ENCODE measurements around the gene AKR1D1.

The AKR1D1 gene

DNA sequence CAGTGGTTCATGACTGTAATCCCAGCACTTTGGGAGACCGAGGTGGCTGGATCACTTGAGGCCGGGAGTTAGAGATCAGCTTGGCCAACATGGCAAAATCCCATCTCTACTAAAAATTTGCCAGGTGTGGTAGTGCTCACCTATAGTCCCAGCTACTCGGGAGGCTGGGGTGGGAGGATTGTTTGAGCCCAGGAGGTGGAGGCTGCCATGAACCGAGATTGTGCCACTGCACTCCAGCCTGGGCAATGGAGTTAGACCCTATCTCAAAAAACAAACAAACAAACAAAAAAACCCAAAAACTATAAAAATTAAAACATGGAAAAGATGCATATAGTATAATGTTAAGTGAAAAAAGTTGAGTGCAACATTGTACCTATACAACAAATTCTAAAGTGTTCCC, 81.4 kb downstream of the AKR1D1 start:
- no peak overlapping the region for H3K4me3 ChIP-seq (ENCODE audit: low read length)
- no peak for TF ChIP-seq ZNF274 (IDR thresholded peaks at IDR 0.05; ENCODE audit: low read depth, low read length)

DNA sequence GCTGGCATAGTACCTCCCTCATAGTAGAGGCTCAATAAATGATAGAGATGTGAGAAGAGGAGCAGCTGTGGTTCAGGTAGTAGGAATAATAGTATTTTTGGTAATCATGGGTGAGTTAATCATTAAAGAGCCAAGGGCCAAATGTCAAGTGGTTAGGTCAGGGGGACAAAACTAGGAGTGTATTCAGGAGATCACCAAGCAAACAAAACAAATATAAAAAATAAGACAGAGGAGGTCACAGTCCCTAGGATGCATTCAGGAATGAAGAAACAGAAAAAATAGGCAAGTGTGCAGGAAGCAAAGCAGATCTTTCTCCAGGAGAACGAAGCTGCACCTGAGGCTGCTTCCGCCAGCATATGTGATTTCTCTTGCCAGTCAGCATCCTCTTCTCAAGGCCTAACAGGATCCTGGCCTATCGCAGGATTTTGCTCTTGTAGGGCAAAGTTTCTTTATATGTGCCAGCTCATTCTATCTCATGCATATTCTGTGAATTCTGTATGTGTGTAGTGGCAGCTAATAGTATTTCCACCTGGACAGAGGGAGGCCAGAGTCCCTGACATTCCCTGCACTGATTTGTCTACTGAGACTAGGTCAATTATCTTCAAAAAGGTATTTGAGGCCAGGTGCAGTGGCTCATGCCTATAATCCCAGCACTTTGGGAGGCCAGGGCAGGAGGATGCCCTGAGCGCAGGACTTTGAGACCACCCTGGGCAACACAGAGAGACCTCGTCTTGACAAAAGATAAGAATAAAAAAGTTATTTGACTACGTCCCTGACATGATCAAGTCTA, 82.7 kb downstream of the AKR1D1 start:
- no peak overlapping the region for H3K4me3 ChIP-seq (ENCODE audit: low read length)
- TF ChIP-seq ZNF274 (IDR thresholded peaks at IDR 0.05; ENCODE audit: low read depth, low read length): no peak

DNA sequence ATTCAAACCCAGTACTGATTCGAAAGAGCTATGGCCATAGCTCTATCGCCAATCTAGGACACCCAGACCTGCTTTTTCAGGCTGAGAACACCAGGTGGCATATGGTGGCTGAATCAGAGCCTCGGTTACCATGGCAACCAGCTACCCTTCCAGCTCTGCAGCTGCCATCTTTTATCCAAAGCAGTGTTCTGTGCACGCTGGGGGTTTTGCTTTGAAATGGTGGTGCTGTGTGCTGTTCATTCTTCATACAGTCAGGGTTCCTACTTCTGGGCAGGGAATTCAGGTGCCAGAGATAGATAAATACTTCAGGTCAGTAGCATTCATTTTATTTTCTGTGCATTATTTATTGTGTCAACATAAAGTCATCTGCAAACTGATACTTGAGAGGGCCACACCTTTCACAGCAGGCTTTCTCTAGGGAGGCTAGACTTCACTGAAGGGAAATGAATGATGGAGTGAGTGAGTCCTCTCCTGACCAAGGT, 85.4 kb downstream of the AKR1D1 start:
- no peak for TF ChIP-seq ZNF274 (IDR thresholded peaks at IDR 0.05; ENCODE audit: low read depth, low read length)
- no peak overlapping the region for H3K4me3 ChIP-seq (ENCODE audit: low read length)

DNA sequence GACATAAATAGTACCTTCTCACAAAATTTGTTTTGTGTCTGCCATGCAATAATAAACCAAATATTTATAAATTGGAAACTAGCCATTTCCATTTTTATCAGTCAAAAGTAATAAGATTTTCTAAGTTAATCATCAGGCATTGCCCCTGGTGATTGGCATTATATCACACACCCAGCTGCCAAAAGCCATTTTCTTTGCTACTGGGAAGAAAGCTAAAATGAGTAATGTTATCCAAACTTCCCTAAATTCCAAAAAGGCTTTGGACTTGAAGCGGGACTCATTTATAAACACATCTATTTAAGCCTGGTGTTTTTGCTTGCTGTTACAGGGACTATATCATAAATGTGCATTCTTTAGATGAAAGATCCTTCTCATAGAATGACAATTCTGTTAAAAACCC, 86.0 kb downstream of the AKR1D1 start:
- no peak overlapping the region for H3K4me3 ChIP-seq (ENCODE audit: low read length)
- TF ChIP-seq ZNF274 (IDR thresholded peaks at IDR 0.05; ENCODE audit: low read depth, low read length): no peak

DNA sequence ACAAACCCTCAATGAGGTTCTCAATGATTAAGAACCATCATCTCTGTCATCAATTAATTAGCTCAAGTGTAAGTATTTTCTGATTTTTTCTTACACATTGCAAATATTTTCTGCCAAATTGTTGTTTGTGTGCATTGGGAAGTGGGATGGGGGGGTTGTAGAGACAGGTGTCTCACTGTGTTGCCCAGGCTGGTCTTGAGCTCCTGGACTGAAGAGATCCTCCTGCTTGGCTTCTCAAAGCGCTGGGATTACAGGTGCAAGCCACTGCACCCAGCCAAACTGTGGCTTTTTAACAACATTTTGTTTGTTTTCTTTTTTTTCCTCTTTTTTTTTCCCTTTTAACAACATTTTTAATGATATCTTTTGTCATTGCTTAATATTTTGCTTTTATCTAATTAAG, 87.5 kb downstream of the AKR1D1 start:
- H3K4me3 ChIP-seq (ENCODE audit: low read length): no peak overlapping the region
- no peak for TF ChIP-seq ZNF274 (IDR thresholded peaks at IDR 0.05; ENCODE audit: low read depth, low read length)

DNA sequence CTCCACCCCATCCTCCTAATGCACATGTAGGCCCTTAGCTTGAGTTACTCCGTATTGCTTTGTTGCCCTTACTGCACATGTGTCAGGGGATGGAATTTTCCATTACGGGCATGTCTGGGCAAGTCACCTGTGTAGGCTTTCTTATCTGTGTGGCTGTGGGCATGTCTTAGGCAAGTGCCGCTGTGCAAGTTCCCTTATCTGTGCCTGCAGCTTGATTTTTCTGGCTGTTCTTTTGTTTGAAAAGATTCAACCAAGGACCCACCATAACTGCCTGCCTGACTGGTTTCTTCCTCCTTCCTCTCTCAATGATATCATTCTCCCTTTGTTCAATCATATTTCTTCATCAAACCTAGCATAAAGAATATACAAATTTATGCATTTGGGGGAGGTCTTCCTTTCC, 88.5 kb downstream of the AKR1D1 start:
- H3K4me3 ChIP-seq (ENCODE audit: low read length): no peak overlapping the region
- TF ChIP-seq ZNF274 (IDR thresholded peaks at IDR 0.05; ENCODE audit: low read depth, low read length): no peak

DNA sequence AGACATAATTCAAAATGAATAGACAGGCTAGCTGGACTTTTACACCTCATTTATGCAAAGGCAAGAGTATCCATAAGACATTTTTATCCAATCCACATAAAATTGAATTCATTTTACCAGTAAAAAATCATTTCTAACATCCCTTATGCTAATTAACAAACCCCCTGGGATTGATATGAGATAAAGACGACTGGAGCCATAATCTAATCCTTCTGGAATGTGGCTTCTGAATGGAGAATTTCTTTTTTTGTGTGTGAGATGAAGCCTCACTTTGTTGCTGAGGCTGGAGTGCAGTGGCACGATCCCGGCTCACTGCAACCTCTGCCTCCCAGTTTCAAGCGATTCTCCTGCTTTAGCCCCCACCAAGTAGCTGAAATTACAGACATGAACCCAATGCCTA, 90.4 kb downstream of the AKR1D1 start:
- no peak for TF ChIP-seq ZNF274 (IDR thresholded peaks at IDR 0.05; ENCODE audit: low read depth, low read length)
- H3K4me3 ChIP-seq (ENCODE audit: low read length): no peak overlapping the region

DNA sequence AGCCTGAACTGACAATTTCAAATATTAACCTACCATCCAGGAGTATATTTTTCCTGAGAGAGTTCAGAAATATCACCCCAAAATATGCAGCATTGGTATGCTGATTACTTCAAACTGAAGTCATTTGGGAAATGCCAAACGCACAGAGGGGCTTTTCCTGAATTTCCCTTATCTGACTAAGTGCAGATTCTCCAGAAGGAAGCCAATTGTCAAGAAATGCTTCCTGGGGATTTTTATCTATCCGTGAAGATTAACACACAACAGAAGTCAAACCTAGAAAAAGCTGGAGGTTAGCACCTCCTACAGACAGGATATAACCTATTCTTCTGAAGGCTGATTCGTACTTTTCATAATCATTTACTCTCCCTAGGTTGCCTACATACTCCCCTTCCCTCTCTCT, 91.0 kb downstream of the AKR1D1 start:
- no peak overlapping the region for H3K4me3 ChIP-seq (ENCODE audit: low read length)
- TF ChIP-seq ZNF274 (IDR thresholded peaks at IDR 0.05; ENCODE audit: low read depth, low read length): no peak

DNA sequence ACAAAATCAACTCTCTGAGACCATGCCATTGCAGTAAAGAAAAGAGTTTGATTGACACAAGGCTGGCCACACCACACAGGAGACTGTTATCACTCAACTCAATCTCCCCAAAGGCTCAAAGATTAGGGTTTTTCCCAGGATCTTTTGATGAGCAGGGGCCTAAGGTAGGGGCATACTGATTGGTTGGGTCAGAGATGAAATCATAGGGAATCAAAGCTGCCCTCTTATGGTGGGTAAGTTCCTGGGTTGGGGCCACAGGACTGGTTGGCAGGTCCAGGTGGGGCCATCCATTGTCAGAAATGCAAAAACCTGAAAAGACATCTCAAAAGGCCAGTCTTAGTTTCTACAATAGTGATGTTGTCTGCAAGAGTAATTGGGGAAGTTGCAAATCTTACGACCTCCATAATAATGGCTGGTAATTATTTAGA, 91.6 kb downstream of the AKR1D1 start:
- no peak overlapping the region for H3K4me3 ChIP-seq (ENCODE audit: low read length)
- no peak for TF ChIP-seq ZNF274 (IDR thresholded peaks at IDR 0.05; ENCODE audit: low read depth, low read length)

All from GM08714 (cell line).